HG02759 (cell line): Measurements from ENCODE around the gene TSPOAP1.

ENCODE experiments used
- ATAC-seq: cut with Tn5 transposase; IDR thresholded peaks from one replicate; pipeline ENCODE4 v1.9.1; 2021; ENCODE audit warnings: mild to moderate bottlenecking, moderate library complexity; ENCODE audit not compliant: unreplicated experiment

Gene TSPOAP1

DNA sequence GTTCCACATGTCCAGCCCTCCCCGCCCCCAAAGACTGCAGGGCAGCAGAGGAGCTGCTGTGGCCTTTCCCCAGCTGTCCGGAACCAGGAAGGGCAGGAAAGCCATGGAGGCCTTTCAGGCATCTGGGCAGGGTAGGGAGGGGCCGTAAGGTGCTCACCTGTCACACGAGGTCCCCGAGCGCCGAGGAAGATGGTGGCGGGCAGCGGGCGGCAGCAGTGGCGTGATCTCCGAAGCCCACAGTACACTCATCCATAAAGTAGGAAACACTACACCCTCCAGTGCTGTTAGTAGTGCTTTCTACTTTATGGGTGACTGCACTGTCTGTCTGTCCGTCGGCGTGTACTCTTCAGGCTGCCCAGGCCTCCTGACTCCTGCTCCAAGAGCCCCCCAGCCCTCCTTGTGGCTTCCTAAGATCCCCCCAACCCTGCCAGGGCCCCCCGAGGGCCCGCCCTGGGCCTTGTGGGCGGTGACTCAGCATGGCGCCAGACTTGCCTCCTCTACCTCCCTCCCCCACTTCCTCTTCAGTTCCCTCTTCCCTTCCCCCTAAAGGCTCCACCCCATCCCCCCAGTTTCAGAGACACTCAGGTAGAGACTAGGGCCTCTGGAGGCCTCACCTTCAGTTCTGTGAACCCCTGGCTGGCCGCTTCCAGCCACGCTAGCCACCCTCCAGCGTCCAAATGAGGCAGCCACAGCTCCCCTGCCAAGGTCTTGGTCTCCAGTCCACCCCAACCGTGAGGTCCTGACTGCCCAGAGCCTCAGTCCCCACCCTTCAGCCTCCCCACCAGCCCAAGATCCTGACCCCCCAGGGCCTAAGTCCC, 2.6 kb upstream of the TSPOAP1 start:
- no peak for ATAC-seq

DNA sequence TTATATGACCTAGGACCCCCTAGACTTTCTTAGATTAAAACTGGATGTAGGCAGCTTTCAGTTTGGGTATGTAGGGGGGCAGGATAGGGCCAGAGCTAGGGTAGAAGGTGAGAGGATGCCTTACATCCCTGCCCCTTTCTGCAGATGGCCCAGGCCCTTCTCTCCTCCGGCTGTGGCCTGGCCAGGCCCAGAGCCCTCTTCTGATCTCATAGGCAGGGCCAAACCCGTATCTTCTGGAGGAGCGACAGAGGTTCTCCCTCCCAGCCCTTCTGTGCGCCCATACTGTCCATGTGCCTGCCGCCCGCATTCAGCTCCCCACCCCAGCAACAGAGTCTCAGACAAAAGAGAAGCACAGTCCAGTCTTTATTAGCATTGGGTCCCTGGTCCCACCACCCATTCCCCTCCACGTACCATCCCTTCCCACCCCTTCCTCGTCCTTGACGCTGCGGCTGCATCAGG, 2.0 kb upstream of the TSPOAP1 start:
- ATAC-seq, result no peak

DNA sequence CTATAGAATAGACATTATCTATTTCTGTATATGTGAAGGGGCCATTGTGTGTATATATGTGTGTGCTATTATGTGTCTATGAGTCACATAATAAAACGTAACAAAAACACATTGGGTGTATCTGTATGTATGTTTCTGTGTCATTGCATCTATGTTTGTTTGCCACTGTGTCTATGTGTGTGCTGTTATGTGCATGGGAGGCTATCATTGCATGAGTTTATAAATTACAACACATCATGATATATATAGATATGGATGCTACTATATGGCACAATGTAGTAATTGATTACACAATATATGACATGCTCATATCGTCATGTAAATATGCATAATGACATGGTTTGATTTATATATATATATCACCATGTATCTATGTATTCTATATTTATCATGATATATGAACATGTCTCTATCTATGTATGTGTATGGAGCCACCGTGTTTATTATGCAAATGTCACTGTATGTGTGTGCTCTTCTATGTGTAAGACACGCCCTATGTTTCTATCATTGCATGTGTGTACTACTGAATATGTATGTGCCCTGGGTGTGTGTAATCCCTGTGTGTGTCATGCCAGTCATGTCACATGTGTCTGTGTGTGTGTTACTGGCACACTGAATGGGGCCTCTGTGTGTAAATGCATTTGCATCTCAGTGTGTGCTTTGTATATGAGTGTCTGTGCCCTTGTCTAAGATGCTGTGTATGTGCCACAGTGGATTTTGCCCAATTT, 1.4 kb upstream of the TSPOAP1 start:
- peak; percentile 1 for ATAC-seq

DNA sequence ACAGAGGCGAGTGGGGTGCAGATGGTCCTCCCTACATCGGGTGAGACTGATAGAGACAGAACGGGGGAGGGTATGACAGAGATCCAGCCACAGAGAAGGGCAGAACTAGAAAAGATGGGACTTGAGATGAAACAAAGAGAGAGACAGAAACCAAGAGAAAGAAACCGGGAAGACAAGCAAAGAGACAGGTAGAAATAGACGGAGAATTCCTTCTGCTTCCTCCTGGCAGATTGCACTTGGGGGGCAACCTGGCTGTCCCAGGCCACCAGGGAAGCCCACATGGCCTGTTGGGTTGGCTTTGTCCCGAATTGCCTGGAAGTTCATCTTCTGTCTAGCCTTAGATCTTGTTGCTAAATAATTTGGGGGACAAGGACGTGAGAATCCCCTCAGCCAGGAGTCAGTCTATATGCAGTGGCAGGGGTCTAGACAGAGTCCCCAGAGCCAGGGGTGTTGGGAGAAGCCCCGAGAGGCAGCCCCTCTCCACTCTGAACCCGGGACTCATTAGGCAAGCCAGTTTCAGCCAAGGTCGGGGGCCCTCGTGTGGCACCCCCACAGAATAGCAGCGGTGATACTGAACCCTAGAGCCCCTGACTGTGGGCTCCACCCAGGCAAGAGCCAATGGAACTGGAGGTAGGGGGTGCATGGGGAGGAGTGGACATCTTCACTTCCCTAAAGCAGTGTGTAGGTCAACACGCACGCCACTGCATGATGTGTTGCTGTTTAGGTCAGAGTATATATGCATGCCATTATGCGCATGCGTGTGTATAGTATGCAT, 627 bp upstream of the TSPOAP1 start:
- peak; percentile 39 for ATAC-seq

DNA sequence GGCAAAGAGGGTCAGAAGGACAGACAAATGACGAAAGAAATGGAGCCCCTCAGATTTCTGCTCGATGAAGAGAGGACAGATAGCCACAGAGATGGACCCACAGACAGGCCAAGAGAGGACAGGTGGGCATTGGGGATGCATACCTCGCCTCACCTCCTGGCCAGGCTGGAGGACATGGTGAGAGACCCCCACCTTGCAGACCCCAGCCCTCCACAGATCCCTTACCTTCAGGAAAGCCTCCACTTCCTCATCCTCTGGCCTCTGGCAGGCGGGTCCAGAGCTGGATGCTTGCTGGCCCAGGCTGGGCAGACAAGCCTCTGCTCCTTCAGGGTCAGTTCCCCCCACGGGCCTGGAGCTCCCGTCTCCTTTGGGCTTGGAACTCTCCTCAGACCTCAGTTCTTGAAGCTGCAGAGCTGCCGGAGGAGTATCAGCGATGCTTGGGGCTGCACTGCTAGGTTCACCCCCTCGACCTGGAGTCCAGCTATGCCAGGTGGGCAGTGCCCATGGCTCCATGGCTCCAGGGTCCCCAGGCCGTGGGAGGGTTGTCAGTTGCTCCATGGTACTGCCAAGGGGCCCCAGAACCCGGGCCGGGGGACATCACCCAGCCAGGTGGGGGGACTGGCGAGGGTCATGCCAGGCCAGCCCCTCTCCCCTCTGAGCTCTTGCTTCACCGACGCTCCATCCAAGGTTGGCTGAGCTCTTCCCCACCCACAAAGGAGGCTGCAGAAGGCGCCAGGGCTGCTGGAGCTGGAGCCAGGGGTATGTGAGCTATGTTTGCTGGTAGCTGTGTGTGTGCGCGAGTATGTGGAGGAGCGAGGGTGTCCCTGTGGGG, 1.0 kb downstream of the TSPOAP1 start:
- ATAC-seq, result no peak

DNA sequence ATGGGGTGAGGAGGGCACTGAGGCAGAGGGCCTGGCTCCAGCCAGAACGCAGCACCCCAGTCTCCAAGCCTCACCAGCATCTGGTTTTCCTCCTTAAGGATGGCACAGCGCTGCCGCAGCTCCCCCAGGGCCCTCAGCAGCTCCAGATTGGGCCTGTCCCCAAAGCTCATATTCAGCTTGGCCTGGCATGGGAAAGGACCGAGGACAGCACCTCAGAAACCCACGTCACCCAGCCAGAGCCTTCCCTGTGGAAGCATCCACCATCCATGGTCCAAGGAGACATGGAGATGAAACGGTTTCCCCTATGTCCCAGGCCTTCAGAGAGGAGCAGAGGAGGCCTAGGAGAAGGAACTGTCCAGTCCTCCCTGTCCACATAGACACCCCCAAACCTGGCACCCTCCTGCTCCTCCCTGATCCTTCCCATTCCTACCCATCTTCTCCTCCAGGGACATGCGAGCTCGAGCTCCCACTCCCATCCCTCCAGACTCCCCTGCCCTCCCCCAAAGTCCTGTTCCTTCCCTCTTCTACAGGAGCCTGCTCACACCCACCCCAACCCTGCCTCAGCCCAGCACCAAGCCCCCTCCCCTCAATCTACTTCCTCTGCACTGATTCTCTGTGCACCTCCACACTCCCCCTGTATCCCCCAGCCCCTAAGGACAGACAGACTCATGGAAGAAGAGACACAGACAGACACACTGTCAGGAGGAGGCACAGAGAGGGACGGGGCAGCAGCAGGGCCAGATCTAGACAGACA, 1.8 kb downstream of the TSPOAP1 start:
- ATAC-seq, result no peak

DNA sequence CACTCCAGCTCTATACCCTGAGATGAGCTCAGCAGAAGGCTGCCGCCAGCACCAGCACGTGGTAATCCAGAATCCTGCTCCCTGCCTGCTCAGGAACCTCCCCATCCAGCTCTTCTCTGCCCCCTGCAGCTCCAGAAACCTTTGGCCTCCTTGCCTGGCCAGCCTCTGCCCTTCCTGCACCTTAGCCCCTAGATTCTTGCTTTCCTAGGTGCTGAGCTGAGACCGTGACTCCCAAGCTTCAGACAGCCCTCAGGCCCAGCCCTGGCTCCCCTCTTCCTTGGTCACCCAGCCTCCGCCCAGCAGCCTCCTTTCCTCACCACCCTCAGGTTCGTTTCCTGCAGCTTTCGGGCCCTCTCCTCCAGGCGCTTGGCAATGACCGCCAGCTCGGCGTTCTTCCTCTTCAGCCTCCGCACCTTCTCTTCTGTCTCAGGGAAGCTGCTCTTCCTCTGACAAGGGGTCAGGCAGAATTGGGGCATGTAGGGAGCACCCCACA, 2.6 kb downstream of the TSPOAP1 start:
- no peak for ATAC-seq

DNA sequence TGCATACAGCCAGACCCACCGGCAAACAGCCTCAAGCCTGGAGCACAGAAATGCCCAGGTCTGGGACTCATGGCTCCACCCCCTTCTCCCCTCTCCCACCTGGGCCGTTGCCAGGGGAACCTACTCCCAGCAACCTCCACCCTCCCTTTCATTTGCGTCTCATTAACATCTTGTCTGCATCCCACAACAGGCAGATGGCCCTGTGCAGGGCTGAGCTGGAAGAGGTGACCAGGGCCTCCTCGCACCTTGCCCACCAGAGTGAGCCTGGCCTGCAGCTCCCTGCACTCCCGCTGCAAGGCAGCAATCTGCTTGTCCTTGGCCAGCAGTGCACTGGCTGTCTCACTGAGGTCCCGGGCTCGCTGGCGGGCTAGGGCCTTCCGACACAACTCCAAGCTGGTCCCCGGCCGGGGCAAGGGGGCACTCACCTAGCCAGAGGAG, 3.3 kb downstream of the TSPOAP1 start:
- no peak for ATAC-seq

DNA sequence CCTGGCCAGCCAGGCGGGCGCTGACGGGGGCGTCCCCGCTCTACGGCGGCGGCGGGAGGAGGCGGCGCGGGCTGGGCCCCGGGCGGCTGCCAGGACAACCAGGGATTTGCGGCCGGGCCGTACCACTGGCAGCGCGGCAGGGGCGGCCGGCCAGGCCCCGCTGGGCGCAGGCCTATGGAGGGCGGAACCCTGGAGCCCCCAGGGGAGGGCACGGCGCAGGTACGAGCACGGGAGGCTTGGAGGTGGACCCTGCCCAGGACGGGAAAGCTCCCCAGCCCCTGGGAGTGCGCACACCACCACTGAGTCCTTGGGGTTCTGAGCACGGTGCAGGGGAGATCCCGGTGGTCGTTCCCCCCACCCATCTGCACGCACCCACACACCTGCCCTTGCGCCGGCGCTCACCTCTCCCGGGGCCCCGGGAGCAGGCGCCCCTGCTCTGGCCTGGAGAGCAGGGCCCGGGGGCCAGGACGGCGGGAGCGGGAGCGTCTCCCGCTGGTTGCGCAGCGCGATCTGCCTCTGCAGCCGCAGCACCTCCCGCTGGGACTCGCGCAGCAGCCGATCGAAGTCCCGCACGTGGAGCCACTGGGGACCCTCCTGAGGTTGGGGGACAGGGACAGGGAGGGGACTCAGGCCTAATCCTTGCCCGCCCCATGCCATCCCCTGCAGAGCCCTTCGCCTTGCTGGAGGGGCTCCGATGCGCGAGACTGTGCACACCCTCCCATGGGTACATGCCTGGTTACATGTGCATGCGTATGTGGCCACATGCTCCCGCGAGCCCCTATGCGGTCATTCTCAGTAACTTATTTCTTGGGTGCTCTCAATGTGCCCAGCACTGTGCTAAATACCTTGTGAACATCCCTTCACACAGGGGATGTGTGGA, 3.9 kb downstream of the TSPOAP1 start:
- ATAC-seq, result no peak

DNA sequence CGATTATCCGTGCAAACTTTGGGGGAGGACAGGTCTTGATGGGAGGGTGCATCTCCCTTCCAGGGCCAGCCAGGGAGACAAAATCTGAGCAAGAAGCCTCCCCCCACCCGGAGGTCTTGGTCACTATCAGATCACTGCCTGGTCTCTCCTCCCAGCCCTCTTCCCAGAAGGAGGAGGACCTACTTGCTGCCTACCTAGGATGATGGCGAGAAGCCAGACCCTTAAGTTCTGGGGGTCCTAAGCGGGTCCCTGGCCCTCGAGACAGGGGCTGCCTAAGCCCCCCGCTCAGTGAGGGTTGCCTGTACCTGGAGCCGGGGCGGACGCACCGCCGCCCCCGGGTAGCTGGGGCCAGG, 4.6 kb downstream of the TSPOAP1 start:
- no peak for ATAC-seq

DNA sequence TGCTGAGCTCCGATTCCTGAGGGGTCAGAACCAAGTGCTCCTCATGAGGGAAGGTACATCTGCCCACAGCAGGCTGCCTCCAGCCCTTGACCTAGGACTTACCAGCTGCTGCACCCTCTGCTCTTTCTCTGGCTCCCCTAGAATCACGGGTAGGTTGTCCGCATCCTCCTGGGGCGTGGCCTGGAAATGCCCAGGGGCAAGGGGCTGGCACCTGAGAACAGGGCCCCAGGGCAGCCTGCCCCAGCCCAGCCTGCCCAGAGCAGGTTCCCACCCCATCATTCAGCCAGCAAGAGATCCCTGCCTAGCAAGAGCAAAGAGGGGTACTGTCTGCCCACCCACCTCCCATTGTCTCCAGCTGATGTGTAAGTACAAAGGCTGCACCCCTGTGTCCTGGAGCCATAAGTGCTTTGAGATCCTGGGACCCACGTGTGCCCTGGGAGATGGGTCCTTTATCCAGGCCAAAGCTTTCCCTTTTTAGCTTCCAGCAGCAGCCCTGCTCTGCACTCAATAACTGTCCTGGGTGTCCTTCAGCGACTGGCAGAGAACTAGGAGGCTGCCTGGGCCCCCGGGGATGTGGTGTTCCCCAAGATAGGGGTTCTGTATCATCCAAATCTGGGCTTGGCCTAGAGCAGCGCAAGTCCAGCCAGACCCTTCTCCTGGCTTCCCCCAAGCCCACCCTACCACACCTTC, 5.1 kb downstream of the TSPOAP1 start:
- no peak for ATAC-seq

DNA sequence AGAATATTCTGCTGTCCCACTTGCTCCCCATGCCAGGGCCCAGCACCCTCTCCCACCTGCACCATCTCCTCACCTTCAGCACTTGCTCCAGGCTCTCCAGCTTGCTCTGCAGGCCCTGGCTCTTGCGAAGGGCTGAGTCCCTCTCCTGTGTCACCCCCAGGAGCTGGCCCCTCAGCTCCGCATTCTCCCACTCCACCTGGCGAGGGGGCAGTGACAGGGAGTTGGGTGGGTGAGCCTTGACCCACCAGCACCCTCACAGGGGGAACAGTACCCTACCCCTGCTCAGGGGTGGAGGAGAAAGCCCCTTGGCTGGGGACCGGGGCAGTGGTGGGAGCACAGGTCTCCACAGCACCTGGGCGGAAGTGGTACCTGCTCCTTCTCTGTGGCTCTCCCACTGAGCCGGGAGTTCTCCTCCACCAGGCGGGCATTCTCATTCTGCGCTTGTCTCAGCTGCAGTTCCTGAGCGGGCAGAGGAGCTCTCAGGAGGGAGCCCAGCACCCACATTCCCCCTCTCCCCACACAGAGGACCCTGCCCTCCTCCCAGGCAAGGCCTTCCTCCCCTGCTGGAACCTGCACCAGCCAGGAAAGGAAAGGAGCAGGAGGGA, 5.9 kb downstream of the TSPOAP1 start:
- ATAC-seq, result no peak

DNA sequence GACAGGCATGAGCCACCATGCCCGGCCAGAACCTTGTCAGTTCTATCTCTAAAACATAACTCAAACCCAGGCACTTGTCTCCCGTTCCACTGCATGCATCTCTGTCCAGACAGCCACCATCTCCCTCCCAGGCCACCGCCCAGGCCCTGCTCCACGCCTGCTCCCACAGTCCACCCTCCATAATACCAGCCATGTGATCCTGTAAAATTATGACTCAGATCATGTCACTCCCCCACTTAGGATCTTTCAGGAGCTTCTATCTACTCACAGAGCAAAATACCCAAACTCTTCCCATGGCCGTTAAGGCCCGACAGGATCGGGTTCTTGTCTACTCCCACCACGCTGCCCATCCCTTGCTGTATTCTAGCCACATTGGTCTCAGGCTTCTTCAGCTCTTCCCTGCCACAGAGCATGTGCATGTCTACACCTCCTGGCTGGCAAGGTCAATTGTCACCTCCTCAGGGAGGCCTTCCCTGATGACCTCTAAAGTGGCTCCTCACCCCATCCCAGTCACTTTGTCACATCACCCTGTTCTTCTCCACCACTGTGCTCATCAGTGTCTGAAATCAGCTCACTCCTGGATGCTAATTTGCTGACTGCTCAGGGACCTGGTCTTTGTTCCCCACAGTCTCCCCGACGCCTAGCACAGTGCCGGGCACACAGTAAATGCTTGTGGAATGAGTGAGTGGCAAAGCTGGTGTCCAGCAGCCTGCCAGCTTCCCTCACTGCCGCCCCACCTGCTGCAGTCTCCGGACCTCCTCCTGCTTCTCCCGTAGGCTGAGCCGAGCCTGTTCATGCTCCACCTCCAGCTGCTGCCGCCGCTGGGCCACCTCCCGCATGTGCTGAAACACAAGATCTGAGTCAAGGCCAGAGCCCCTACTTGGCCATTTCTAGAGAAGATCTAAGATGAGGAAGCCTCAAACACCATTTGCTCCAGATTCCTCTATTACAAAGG, 6.7 kb downstream of the TSPOAP1 start:
- ATAC-seq, result no peak

DNA sequence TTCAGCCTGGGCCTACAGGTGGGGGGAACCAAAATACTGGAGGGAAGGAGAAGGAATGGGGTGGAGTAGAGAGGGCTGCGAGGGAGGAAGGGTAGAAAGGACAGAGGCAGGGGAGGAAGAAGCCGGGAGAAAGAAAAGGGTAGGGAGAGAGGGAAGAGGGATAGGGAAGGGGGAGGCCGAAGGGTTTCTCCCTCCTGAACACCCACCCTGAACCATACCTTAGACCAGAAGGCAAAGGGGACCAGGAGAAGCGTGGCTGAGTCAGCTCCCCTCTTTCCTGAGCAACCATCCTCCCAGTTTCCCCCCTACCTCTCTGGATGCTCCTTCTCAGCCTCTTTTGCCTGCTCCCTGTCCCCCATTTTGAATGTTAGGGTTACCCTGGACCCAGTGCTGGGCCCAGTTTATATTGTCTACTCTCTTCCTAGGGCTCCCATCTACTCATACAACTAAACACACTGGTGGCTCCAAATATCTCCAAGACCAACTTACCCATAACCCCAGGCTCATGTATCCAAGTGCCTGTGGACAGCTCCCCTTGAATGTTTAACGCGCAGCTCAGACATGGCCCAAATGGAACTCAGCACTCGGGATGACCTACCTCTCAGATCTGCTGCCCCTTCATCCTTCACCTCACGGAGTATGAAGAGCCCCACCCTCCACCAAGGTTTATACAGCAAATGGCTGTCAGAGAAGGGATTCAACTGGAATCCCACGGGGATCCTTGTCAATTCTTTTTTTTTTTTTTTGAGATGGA, 7.8 kb downstream of the TSPOAP1 start:
- no peak for ATAC-seq

DNA sequence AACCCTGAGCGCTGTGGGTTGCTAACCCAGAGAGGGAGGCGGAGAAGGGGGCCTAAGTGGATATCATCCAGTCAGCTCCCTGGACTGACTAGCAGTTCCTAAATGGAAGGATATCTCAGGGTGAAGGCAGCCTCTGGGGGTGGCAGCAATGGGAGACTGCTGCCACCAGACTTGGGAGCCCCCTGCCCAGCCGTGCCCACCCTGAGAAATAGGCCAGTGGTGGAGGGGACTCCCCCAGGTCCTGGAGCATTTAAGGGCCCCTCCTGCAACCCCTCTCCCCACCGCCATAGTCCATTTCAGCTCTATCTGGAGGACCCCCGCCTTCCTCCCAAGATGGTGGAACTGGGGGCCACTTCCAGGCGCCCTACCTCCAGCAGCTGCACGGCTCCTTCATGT, 8.4 kb downstream of the TSPOAP1 start:
- no peak for ATAC-seq
